Tibial artery (tissue), 4 donors: ENCODE results near the gene ROBO1.

Experiments used
- DNase-seq, 2 donors: peaks; one replicate each; pipeline ENCODE4 v3.0.0-alpha.2; 2019
- H3K27ac ChIP-seq, 2 donors: fragments of 200-600 bp; sonication (generic) in 1 of 2; 1 replicate in 1 of 2; 2 replicates in 1 of 2; pipeline ENCODE4 v1.5.1; 2018 to 2019; ENCODE audit warnings: mild to moderate bottlenecking in 1 of 2
- H3K27me3 ChIP-seq, 2 donors: fragments of 200-600 bp; sonication (generic) in 1 of 2; one replicate each; pipeline versions ENCODE4 v1.5.1 to v1.6.0; 2016 to 2019
- H3K36me3 ChIP-seq, 3 donors: fragments of 200-600 bp; sonication (generic) in 2 of 3; one replicate each; pipeline ENCODE4 v1.5.1; 2016 to 2019; ENCODE audit warnings: mild to moderate bottlenecking in 2 of 3
- H3K4me1 ChIP-seq, 4 donors: fragments of 200-600 bp; sonication (generic) in 2 of 4; 1 replicate in 3 of 4; 2 replicates in 1 of 4; pipeline ENCODE4 v1.5.1; 2016 to 2019
- H3K4me3 ChIP-seq, 2 donors: fragments of 200-600 bp; sonication (generic) in 1 of 2; 1 replicate in 1 of 2; 2 replicates in 1 of 2; pipeline ENCODE4 v1.5.1; 2018 to 2019; ENCODE audit warnings: mild to moderate bottlenecking in 2 of 2
- H3K9me3 ChIP-seq, 3 donors: fragments of 200-600 bp; sonication (generic) in 1 of 3; one replicate each; pipeline ENCODE4 v1.5.1; 2016 to 2019
- intact Hi-C: fragments of 100-400 bp; cut with DNase I; formaldehyde crosslinking; loops from one replicate; pipeline ENCODE4 v1.15.0; 2023; ENCODE audit warnings: low total_unique reads
- TF ChIP-seq, protein P1 (sequence below), 2 experiments: fragments of 200-600 bp in 1 of 2; fragments of 450-650 bp in 1 of 2; IDR thresholded peaks; one replicate each; pipeline ENCODE4 v1.5.1; 2017 to 2019; ENCODE audit warnings: antibody characterized with exemption in 2 of 2, mild to moderate bottlenecking in 1 of 2, moderate library complexity in 1 of 2

Gene ROBO1

DNA sequence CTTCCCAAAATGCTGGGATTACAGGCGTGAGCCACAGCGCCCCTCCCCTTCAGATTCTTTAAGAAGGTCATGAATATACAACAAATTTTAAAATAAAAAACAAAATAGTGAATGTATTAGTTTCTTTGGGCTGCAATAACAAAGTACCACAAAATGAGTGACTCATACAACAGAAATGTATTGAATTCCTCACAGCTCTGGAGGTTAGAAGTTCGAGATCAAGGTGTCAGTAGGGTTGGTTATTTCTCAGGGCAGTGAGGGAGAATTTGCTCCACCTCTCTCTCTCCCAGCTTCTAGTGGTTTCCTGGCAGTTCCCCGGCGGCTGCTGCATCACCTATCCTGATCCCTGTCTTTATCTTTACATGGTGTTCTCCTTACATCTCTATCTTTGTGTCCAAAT, 804.0 kb downstream of the ROBO1 start:
- H3K4me3 ChIP-seq = no peak overlapping the region
- H3K9me3 ChIP-seq = no peaks in the 10 kb centered on the region
- no peaks in the 10 kb centered on the region for H3K36me3 ChIP-seq
- H3K27ac ChIP-seq = no peak overlapping the region
- TF ChIP-seq, protein P1, sequence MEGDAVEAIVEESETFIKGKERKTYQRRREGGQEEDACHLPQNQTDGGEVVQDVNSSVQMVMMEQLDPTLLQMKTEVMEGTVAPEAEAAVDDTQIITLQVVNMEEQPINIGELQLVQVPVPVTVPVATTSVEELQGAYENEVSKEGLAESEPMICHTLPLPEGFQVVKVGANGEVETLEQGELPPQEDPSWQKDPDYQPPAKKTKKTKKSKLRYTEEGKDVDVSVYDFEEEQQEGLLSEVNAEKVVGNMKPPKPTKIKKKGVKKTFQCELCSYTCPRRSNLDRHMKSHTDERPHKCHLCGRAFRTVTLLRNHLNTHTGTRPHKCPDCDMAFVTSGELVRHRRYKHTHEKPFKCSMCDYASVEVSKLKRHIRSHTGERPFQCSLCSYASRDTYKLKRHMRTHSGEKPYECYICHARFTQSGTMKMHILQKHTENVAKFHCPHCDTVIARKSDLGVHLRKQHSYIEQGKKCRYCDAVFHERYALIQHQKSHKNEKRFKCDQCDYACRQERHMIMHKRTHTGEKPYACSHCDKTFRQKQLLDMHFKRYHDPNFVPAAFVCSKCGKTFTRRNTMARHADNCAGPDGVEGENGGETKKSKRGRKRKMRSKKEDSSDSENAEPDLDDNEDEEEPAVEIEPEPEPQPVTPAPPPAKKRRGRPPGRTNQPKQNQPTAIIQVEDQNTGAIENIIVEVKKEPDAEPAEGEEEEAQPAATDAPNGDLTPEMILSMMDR (IDR thresholded peaks at IDR 0.05) = no peak
- intact Hi-C loops = no loop called here
- no peaks in the 10 kb centered on the region for H3K27me3 ChIP-seq
- no peak for DNase-seq
- no peaks in the 10 kb centered on the region for H3K4me1 ChIP-seq

DNA sequence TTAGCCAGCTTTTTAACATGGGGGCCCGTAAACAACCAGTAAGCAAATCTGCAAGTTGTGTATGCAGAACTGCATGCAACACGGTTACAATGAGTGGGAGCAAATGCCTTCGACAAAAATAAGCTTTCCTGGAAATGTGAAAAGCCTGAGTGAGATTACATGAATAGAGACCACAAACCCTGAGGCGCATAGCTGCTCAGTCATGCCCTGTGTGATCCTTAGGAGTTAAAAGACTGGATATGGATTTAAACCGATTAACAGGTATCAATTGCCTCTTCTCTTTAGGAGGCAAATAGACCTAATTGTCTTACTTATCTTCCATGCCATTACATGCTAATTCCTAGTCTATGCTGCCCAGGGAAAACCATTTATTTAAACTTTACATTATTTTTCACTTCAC, 810.3 kb downstream of the ROBO1 start:
- H3K27ac ChIP-seq = no peak overlapping the region
- no peaks in the 10 kb centered on the region for H3K36me3 ChIP-seq
- TF ChIP-seq, protein P1 (IDR thresholded peaks at IDR 0.05) = no peak
- H3K27me3 ChIP-seq = no peaks in the 10 kb centered on the region
- H3K9me3 ChIP-seq = no peaks in the 10 kb centered on the region
- H3K4me3 ChIP-seq = no peak overlapping the region
- H3K4me1 ChIP-seq = peaks cover 0 to 11% (median 2%) of the 10 kb centered on the region in 4 donors
- intact Hi-C loops = no loop called here
- no peak for DNase-seq

DNA sequence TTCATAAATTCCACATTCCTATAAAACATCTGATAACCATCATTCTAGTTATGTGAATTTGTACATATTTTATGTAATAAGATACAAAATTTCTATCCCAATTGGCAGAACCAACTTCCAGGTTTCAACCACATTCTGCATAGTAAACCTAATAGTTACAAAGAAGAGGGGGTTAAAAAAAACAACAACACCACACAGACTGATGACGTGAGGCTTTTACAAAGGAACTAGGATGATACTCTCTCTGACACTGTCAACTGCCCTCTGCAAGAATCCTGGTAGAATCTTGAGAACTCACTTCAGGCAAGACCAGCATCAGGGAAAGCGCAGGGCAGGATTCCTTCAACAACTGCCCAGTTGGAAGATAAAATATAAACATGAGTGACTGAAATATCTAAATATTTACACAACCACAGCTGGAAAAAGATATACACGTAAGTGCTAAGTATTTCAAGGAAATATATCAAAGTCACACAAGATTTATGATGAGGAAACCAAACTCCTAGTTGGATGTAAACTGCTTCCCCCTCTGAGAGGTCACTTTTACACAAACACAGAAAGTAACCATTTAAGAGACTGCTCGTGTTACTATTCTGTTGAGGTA, 816.4 kb downstream of the ROBO1 start:
- no peaks in the 10 kb centered on the region for H3K9me3 ChIP-seq
- H3K27me3 ChIP-seq = no peaks in the 10 kb centered on the region
- no peak overlapping the region for H3K27ac ChIP-seq
- TF ChIP-seq, protein P1 (IDR thresholded peaks at IDR 0.05) = no peak
- H3K4me3 ChIP-seq = no peak overlapping the region
- no peaks in the 10 kb centered on the region for H3K36me3 ChIP-seq
- peaks cover 0 to 15% (median 2%) of the 10 kb centered on the region in 4 donors for H3K4me1 ChIP-seq
- no peak for DNase-seq
- intact Hi-C loops = no loop called here

DNA sequence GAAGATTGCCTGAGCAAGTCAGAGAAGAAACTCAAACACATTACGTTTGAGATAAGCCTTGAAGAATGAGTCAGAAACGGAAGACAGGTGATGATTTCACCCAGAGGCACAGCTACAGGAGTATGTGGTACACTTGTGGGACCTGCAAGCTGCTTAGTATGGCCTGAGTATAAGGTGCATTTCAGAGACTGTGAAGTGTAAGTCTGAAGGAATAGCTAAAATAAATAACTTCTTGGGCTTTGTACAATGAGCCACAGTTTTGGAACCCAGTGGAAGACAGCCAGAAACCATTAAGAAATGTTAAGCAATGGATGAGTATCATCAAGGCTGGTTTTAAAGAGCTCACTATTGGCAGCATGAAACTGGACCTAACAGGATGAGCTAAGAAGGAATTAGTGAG, 826.2 kb downstream of the ROBO1 start:
- DNase-seq = no peak
- H3K9me3 ChIP-seq = peaks cover 0 to 7% (median 0%) of the 10 kb centered on the region in 3 donors
- H3K36me3 ChIP-seq = no peaks in the 10 kb centered on the region
- H3K4me3 ChIP-seq = no peak overlapping the region
- intact Hi-C loops = no loop called here
- no peak overlapping the region for H3K27ac ChIP-seq
- H3K27me3 ChIP-seq = no peaks in the 10 kb centered on the region
- H3K4me1 ChIP-seq = no peaks in the 10 kb centered on the region
- TF ChIP-seq, protein P1 (IDR thresholded peaks at IDR 0.05) = no peak

DNA sequence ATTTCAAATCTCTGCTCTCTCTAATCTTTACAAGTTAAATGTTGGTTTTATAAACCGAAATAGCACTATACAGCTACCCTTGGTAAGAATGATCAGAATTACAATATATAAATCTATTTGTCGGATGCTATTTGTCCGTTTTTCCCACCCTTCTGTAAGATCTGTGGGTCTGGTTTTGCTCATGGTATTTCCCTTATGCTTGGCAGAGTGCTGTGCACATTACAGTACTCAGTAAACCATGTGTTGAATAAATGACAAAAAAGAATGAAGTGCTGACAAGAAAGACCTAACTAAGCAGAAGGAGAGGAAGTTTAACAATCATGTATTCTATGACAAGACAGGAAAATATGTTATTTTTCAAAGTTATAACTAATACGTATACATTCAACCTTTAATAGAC, 827.2 kb downstream of the ROBO1 start:
- intact Hi-C loops = no loop called here
- Histone ChIP-seq H3K36me3 (no peaks in the 10 kb centered on the region), H3K27me3 (no peaks in the 10 kb centered on the region), H3K27ac (no peak overlapping the region), H3K4me1 (no peaks in the 10 kb centered on the region), H3K9me3 (peaks cover 0 to 7% (median 0%) of the 10 kb centered on the region in 3 donors), H3K4me3 (no peak overlapping the region)
- TF ChIP-seq, protein P1 (IDR thresholded peaks at IDR 0.05) = no peak
- no peak for DNase-seq

DNA sequence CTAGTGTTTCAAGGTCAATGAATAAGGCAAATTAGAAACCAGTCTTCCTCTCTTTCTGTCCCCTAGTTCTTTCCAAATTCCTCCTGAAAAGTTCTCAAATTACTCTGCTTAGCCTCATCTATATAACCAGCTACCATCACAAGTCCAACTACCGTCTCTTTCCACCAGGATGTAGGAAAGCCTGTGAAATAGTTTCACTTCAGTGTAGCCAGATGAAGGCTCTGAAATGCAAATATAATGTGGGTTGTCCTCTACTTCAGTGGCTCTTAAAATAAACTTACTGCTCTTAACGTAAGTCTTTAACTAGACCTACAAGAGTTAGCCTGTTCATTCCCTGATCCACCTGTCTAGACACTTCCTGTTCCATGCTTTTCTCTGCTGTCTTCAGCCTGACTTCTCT, 827.7 kb downstream of the ROBO1 start:
- no peaks in the 10 kb centered on the region for H3K4me1 ChIP-seq
- TF ChIP-seq, protein P1 (IDR thresholded peaks at IDR 0.05) = no peak
- DNase-seq = no peak
- intact Hi-C loops = no loop called here
- H3K36me3 ChIP-seq = no peaks in the 10 kb centered on the region
- H3K9me3 ChIP-seq = peaks cover 0 to 7% (median 0%) of the 10 kb centered on the region in 3 donors
- no peaks in the 10 kb centered on the region for H3K27me3 ChIP-seq
- no peak overlapping the region for H3K27ac ChIP-seq
- H3K4me3 ChIP-seq = no peak overlapping the region
